Right atrium auricular region (tissue), 2 donors: Measurements from ENCODE around the gene COL20A1. TPM values are rescaled to one million over a fixed set of nuclear protein-coding genes. Genes with fewer than 3 reads are reported as not detected.

Experiments
- DNase-seq: peaks from one replicate; pipeline ENCODE4 v3.0.0-alpha.2; 2019; ENCODE audit warnings: low spot score
- H3K27ac ChIP-seq, 2 donors: fragments of 200-600 bp; sonication (generic); 1 replicate in 1 of 2; 2 replicates in 1 of 2; pipeline ENCODE4 v1.5.1; 2016 to 2019
- H3K27me3 ChIP-seq, 2 donors: fragments of 200-600 bp; sonication (generic); one replicate each; pipeline versions ENCODE4 v1.5.1 to v1.6.0; 2017 to 2019
- H3K36me3 ChIP-seq: fragments of 200-600 bp; sonication (generic); one replicate; pipeline ENCODE4 v1.5.1; 2016
- H3K4me1 ChIP-seq, 2 donors: fragments of 200-600 bp; sonication (generic); one replicate each; pipeline versions ENCODE4 v1.5.1 to v1.6.0; 2017 to 2019
- H3K4me3 ChIP-seq, 2 donors: fragments of 200-600 bp; sonication (generic); 1 replicate in 1 of 2; 2 replicates in 1 of 2; pipeline ENCODE4 v1.5.1; 2017 to 2019; ENCODE audit warnings: mild to moderate bottlenecking in 1 of 2, moderate library complexity in 1 of 2
- H3K9me3 ChIP-seq, 2 donors: fragments of 200-600 bp; sonication (generic); one replicate each; pipeline ENCODE4 v1.5.1; 2019
- total RNA-seq, 2 donors: library from RNA; depleted of rRNA; stranded (reverse); fragments of >200 nt; gene quantifications; one replicate each; pipeline ENCODE4 v1.1.0, GENCODE V29; 2016
- TF ChIP-seq, protein P1 (sequence below), 2 donors: fragments of 200-600 bp; sonication (generic); IDR thresholded peaks; one replicate each; pipeline ENCODE4 v1.5.1; 2019; ENCODE audit warnings: antibody characterized with exemption in 2 of 2

COL20A1 gene
- total RNA-seq, 2 donors from 2014 or later, result not detected

DNA sequence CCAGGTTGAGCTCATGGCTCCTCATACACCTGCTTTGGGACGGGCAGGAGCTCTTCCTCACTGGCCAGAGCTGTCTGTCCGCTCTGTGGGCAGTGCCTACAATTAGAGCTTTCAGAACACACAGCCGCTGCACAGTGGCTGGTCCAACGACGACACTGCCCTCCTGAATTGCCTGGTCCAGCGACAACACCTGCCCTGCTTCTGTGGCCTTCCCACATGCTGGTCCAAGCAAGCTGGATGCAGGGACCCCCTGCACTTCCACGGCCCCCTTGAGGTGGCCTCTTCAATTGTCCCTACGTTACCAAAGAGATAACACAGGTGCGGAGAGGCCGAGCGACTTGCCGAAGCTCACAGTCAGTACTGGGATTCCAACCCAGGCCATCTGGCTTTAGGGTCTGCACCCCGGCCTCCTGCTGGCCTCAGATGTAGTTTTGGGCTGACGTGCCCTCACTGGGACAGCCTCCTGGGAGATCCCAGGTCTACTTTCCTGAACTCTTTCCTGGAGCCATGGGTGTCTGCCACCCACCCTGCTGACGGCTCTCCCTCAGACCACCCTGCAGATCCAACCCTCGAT, 69.5 kb downstream of the COL20A1 start:
- no peak for DNase-seq
- Histone ChIP-seq H3K27me3 (peaks cover 0 to 8% of the 10 kb centered on the region in 2 donors), H3K27ac (no peak overlapping the region), H3K4me1 (peaks cover 0 to 27% of the 10 kb centered on the region in 2 donors), H3K36me3 (no peaks in the 10 kb centered on the region), H3K4me3 (no peak overlapping the region), H3K9me3 (no peaks in the 10 kb centered on the region)
- TF ChIP-seq, protein P1, sequence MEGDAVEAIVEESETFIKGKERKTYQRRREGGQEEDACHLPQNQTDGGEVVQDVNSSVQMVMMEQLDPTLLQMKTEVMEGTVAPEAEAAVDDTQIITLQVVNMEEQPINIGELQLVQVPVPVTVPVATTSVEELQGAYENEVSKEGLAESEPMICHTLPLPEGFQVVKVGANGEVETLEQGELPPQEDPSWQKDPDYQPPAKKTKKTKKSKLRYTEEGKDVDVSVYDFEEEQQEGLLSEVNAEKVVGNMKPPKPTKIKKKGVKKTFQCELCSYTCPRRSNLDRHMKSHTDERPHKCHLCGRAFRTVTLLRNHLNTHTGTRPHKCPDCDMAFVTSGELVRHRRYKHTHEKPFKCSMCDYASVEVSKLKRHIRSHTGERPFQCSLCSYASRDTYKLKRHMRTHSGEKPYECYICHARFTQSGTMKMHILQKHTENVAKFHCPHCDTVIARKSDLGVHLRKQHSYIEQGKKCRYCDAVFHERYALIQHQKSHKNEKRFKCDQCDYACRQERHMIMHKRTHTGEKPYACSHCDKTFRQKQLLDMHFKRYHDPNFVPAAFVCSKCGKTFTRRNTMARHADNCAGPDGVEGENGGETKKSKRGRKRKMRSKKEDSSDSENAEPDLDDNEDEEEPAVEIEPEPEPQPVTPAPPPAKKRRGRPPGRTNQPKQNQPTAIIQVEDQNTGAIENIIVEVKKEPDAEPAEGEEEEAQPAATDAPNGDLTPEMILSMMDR (IDR thresholded peaks at IDR 0.05), result no peak

DNA sequence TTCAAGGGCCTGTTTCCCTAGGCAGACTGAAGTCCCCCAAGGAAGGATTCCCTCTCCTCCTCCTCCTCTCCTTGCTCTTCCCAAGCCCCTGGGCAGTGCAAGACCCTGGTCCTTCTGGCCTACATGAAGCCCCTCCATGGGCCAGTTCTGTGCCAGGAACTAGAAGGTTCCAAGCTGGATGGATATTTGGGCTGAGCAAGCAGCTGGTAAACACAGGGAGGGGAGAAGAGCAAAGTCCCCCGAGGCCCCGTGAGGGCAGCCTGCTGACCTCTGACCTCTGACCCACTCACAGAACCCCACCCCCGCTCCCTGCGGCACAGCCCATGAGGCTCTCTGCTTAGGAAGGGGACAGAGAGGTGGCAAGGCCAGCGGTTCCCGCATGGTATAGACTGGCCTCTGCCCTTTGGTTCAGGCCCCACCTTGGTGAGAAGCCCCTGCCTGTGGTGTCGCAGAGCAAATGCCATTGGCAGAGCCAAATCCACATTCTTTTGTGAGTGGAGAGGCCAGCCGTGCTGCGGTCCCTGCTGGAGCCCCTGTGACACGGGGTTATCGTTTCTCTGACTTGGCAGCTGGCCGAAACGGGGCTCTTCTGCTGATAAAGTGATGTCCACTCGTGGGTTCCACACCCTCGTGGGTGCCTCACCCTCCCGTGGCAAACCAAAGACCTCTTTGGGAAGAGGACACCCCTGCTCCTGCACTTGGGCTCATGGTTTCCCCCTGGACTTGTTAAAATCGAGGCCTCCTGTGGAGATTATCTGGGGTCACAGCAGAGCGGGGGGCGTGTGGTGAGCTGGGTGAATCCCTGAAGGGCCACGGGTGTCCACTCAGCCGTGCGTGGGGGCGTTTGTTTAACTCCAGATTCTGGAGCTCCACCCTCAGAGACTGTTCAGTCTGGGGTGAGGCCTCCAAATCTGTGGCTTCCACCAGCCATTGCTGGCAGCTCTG, 70.3 kb downstream of the COL20A1 start:
- TF ChIP-seq, protein P1 (IDR thresholded peaks at IDR 0.05), result no peak
- H3K4me1 ChIP-seq, result peaks cover 0 to 19% of the 10 kb centered on the region in 2 donors
- no peak for DNase-seq
- peaks cover 0 to 8% of the 10 kb centered on the region in 2 donors for H3K27me3 ChIP-seq
- H3K9me3 ChIP-seq, result no peaks in the 10 kb centered on the region
- H3K36me3 ChIP-seq, result no peaks in the 10 kb centered on the region
- H3K4me3 ChIP-seq, result no peak overlapping the region
- H3K27ac ChIP-seq, result no peak overlapping the region

DNA sequence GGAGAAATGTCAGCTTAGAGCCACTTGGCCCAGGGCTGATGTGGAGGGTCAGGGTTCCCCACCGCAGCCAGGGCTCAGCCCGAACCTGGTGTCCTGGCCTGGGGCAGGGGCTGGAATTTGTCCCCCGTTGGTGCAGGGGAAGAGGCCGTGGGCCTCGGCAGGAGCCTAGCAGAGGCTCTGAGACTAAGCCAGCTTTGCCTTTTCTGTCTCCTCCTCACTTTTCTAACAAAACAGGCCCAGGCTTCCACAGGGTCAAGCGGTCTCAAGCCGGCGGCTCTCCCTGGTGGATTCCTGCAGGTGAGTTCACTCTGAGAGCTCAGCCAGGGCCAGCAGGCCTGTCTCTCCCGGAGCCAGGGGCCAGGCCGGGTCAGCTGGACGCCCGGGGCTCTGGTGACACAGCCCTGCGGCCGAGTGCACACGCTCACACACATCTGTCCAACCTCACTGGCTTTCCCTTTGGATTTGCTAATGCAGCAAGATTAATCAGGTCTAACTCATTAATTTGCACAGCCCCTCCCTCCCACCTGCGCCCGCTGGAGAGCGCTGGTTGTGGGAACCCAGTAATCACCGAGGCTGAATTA, 71.1 kb downstream of the COL20A1 start:
- H3K36me3 ChIP-seq, result no peaks in the 10 kb centered on the region
- TF ChIP-seq, protein P1 (IDR thresholded peaks at IDR 0.05), result no peak
- H3K27me3 ChIP-seq, result peaks cover 0 to 8% of the 10 kb centered on the region in 2 donors
- H3K4me1 ChIP-seq, result peaks cover 0 to 16% of the 10 kb centered on the region in 2 donors
- H3K27ac ChIP-seq, result no peak overlapping the region
- no peak for DNase-seq
- no peak overlapping the region for H3K4me3 ChIP-seq
- H3K9me3 ChIP-seq, result no peaks in the 10 kb centered on the region

DNA sequence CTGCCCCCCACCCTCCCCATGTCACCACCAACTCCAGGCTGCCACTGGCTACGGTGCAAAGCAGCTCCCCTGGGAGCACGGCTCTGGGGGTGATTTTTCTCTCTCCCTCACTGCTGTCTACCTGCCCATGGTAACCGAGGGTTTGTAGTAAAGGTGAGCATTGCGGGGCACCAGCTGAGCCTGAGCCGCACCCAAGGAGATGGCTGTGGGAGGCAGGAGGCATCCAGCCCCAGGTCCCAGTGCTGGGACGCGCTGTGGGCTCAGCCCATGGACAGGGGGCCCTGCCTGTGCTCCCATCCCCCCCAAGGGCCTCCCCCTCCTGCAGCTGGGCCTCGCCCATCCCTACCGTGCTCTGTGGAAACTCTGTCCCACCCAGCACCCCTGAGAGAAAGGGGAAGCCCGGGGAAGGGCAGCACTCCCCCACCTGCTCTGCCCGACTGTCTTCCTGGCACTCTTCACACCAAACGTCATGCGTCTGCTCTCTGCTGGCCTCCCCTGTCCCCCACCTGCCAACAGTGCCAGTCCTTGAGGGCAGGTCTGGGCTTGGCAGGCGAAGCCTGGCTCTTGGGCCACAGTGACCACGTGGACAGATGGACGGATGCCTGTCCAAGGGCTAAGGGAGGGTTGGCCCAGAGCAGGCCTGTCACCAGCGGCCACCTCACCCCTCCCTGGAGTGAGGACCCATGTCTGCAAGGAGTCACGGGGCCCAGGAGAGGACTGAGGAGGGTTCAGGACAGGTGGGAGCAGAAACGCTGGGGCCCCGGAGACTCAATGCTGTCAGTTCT, 72.0 kb downstream of the COL20A1 start:
- no peaks in the 10 kb centered on the region for H3K36me3 ChIP-seq
- peaks cover 0 to 17% of the 10 kb centered on the region in 2 donors for H3K4me1 ChIP-seq
- H3K9me3 ChIP-seq, result no peaks in the 10 kb centered on the region
- no peak overlapping the region for H3K4me3 ChIP-seq
- TF ChIP-seq, protein P1 (IDR thresholded peaks at IDR 0.05), result no peak
- DNase-seq, result no peak
- H3K27me3 ChIP-seq, result peaks cover 0 to 8% of the 10 kb centered on the region in 2 donors
- H3K27ac ChIP-seq, result no peak overlapping the region

DNA sequence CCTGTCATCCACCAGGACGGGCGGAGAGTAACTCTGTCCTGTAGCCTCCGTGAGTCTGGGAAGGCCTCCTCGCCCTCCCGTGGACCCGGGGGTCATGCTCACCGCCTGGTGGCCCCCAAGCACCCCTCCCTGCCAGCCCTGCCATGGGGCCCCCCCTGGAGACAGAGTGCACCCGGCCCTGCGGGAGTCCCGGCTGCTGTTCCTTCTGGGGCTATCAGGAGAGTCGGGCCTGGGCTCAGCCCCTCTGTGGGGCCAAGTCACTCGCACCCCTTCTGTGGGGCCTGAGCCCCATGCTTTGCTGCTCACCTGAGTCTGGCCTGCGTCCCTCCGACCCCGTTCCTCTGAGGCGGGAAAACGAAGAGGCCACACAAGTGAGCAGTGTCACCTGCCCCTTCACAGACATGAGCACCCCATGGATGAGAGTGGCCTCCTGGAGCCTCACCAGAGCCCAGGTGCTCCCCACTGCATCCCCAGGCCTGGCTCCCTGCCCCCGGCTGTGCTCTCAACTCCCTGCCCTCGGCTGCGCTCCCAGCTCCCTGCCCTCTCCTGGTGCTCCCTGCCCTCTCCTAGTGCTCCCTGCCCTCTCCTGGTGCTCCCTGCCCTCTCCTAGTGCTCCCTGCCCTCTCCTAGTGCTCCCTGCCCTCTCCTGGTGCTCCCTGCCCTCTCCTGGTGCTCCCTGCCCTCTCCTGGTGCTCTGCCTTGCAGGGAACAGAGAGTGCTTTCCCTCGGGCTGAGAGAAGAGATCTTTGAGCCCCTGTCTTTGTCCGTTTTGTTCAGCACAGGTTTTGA, 72.8 kb downstream of the COL20A1 start:
- Histone ChIP-seq H3K27ac (no peak overlapping the region), H3K9me3 (no peaks in the 10 kb centered on the region), H3K4me3 (no peak overlapping the region), H3K36me3 (no peaks in the 10 kb centered on the region), H3K27me3 (no peaks in the 10 kb centered on the region), H3K4me1 (peaks cover 0 to 21% of the 10 kb centered on the region in 2 donors)
- no peak for DNase-seq
- TF ChIP-seq, protein P1 (IDR thresholded peaks at IDR 0.05), result no peak
